Activated CD8-positive, alpha-beta T cell treated with anti-CD3 and anti-CD28 coated beads for 36 hours (primary cell): ENCODE data around the gene CGA. TPM values are rescaled to one million over a fixed set of nuclear protein-coding genes. Genes with fewer than 3 reads are reported as not detected.

Experiments
- ATAC-seq: fragments of 200-7000 bp; cut with Tn5 transposase; one replicate; pipeline ENCODE4 v1.10.0; 2021; ENCODE audit warnings: mild to moderate bottlenecking, moderate library complexity
- CTCF ChIA-PET: fragments of 350-600 bp; sonication (Branson Sonifier 250); formaldehyde crosslinking; loops from one replicate; lab custom pipeline; 2021; ENCODE audit warnings: antibody characterized with exemption; lab: Charles Lee
- POLR2A ChIA-PET: fragments of 350-600 bp; sonication (Branson Sonifier 250); formaldehyde crosslinking; loops from one replicate; lab custom pipeline; 2021; ENCODE audit warnings: antibody characterized with exemption; lab: Charles Lee
- DNase-seq: peaks from one replicate; pipeline ENCODE4 v3.0.0-alpha.2; 2020
- H3K27ac Mint-ChIP-seq: one replicate; pipeline ENCODE4 v1.8.0; 2021; ENCODE audit warnings: mild to moderate bottlenecking, mixed read lengths
- H3K27me3 Mint-ChIP-seq: one replicate; pipeline ENCODE4 v1.8.0; 2021; ENCODE audit warnings: mixed read lengths
- H3K36me3 Mint-ChIP-seq: one replicate; pipeline ENCODE4 v1.8.0; 2021; ENCODE audit warnings: low read depth, mixed read lengths
- H3K4me1 Mint-ChIP-seq: one replicate; pipeline ENCODE4 v1.8.0; 2021; ENCODE audit warnings: low read depth, mixed read lengths
- H3K4me3 Mint-ChIP-seq: one replicate; pipeline ENCODE4 v1.8.0; 2021; ENCODE audit warnings: mild to moderate bottlenecking, moderate library complexity, mixed read lengths
- H3K9me3 Mint-ChIP-seq: one replicate; pipeline ENCODE4 v1.8.0; 2021; ENCODE audit warnings: mixed read lengths
- intact Hi-C: fragments of 100-400 bp; cut with micrococcal nuclease; formaldehyde crosslinking; loops from one replicate; pipeline ENCODE4 v1.10.0; 2022
- total RNA-seq, 2 experiments: library from RNA; stranded (reverse); gene quantifications; one replicate each; pipeline ENCODE4 v1.2.3, GENCODE V29; 2021
- TF ChIP-seq, protein P1 (sequence below): fragments of 200-600 bp; IDR thresholded peaks from one replicate; pipeline ENCODE4 v1.8.0; 2022; ENCODE audit warnings: antibody characterized with exemption, mild to moderate bottlenecking

The CGA gene
- total RNA-seq, 2 experiments from 2014 or later, result not detected

DNA sequence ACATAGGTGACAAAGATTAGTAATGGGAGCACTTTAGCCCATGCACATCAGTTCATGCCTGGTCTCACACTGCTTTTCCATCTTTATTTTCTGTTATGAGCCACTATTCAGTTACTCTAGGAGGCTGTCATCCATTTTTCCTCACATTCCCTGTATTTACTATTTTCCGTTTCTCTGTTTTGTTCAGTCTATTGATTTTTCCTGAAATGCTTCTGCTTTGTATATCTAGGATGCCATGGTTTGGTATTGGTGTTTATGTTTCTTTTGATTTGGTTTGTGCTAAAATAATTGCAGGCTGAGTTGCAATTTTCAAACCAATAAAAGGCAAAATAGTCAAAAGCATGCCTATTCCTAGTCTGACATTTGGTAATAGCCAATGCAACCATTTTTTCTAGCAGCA, 31.6 kb upstream of the CGA start:
- ChIA-PET POLR2A (no interaction called here), CTCF (interaction anchor here (3.2 kb wide), 1 partner anchor 48 kb away, joined by 9 read pairs; no protein-coding TSS in a partner anchor)
- Mint-ChIP-seq H3K36me3 (no peaks in the 10 kb centered on the region), H3K4me1 (no peaks in the 10 kb centered on the region), H3K4me3 (no peak overlapping the region), H3K9me3 (no peaks in the 10 kb centered on the region), H3K27ac (no peak overlapping the region), H3K27me3 (peaks cover 15% of the 10 kb centered on the region)
- intact Hi-C loops, result no loop called here
- TF ChIP-seq, protein P1, sequence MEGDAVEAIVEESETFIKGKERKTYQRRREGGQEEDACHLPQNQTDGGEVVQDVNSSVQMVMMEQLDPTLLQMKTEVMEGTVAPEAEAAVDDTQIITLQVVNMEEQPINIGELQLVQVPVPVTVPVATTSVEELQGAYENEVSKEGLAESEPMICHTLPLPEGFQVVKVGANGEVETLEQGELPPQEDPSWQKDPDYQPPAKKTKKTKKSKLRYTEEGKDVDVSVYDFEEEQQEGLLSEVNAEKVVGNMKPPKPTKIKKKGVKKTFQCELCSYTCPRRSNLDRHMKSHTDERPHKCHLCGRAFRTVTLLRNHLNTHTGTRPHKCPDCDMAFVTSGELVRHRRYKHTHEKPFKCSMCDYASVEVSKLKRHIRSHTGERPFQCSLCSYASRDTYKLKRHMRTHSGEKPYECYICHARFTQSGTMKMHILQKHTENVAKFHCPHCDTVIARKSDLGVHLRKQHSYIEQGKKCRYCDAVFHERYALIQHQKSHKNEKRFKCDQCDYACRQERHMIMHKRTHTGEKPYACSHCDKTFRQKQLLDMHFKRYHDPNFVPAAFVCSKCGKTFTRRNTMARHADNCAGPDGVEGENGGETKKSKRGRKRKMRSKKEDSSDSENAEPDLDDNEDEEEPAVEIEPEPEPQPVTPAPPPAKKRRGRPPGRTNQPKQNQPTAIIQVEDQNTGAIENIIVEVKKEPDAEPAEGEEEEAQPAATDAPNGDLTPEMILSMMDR, result no peak
- DNase-seq (no peak), ATAC-seq (no peak)

- no peak for ATAC-seq
- DNase-seq, result no peak
- peaks cover 20% of the 10 kb centered on the region for H3K27me3 Mint-ChIP-seq
- no peak overlapping the region for H3K27ac Mint-ChIP-seq
- no peaks in the 10 kb centered on the region for H3K9me3 Mint-ChIP-seq
- H3K4me3 Mint-ChIP-seq, result no peak overlapping the region
- intact Hi-C loops, result no loop called here
- TF ChIP-seq, protein P1, result no peak
- H3K36me3 Mint-ChIP-seq, result no peaks in the 10 kb centered on the region
- ChIA-PET CTCF (interaction anchor here (1.8 kb wide), 1 partner anchor 15 kb away, joined by 4 read pairs; no protein-coding TSS in a partner anchor), POLR2A (interaction anchor here (0.7 kb wide), 1 partner anchor 897 kb away, joined by 3 read pairs; no protein-coding TSS in a partner anchor)
- no peaks in the 10 kb centered on the region for H3K4me1 Mint-ChIP-seq
Observed at GRCh38 chr6:87124074-87124473, 29.2 kb upstream of the CGA start.

DNA sequence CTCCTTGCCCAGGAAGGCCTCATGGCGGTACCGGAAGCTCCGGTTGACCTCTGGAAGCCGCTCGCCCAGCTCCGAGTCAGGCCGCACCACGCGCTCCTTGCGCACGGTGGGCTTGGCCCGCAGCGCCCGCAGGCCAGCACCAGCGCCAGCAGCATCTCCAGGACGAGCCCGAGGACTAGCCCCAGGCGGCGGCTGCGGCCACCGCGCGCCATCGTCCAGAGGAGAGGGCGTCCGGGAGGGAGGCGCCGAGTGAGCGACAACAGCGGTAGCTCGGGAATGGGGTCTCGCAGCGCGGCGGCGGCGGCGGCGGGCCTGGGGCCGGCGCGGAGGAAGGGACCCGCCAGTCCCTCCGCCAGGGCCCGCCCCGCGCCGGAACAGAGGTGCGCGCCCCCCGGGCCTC, 27.6 kb upstream of the CGA start:
- intact Hi-C loops, result no loop called here
- no peak for ATAC-seq
- no peaks in the 10 kb centered on the region for H3K9me3 Mint-ChIP-seq
- TF ChIP-seq, protein P1, result no peak
- no peak overlapping the region for H3K4me3 Mint-ChIP-seq
- no peak for DNase-seq
- H3K27ac Mint-ChIP-seq, result no peak overlapping the region
- H3K4me1 Mint-ChIP-seq, result no peaks in the 10 kb centered on the region
- CTCF ChIA-PET, result interaction anchor here (1.3 to 1.8 kb wide), 2 partner anchors 9 to 16 kb away, joined by 3 to 4 read pairs; no protein-coding TSS in a partner anchor
- peaks cover 24% of the 10 kb centered on the region for H3K27me3 Mint-ChIP-seq
- POLR2A ChIA-PET, result no interaction called here
- no peaks in the 10 kb centered on the region for H3K36me3 Mint-ChIP-seq

- H3K27ac Mint-ChIP-seq, result no peak overlapping the region
- no peak overlapping the region for H3K4me3 Mint-ChIP-seq
- TF ChIP-seq, protein P1, result no peak
- DNase-seq (no peak), ATAC-seq (no peak)
- no peaks in the 10 kb centered on the region for H3K36me3 Mint-ChIP-seq
- ChIA-PET CTCF (interaction anchor here (0.6 to 3.1 kb wide), 2 partner anchors 24 to 39 kb away, joined by 5 to 14 read pairs; no protein-coding TSS in a partner anchor), POLR2A (no interaction called here)
- H3K9me3 Mint-ChIP-seq, result no peaks in the 10 kb centered on the region
- H3K27me3 Mint-ChIP-seq, result peaks cover 18% of the 10 kb centered on the region
- H3K4me1 Mint-ChIP-seq, result peaks cover 2% of the 10 kb centered on the region
- intact Hi-C loops, result no loop called here
Observed at GRCh38 chr6:87118054-87118453, 23.1 kb upstream of the CGA start.

DNA sequence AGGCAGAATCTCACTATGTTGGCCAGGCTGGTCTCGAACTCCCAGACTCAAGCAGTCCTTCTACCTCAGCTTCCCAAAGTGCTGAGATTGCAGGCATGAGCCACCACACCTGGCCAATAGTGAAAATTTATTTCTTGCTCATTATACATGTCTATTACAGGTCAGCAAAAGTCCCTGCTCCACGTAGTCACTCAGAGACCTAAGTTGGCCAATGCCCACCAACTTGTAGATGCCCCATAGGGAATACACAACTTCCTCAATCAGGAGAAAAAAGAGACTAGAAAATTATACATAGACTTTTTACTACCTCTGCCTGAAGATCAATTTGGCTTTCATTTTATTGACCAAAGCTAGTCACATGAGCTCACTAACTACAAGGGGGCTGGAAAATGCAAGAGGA, 22.0 kb upstream of the CGA start:
- Mint-ChIP-seq H3K4me1 (peaks cover 2% of the 10 kb centered on the region), H3K9me3 (no peaks in the 10 kb centered on the region), H3K4me3 (no peak overlapping the region), H3K36me3 (no peaks in the 10 kb centered on the region), H3K27me3 (peaks cover 12% of the 10 kb centered on the region), H3K27ac (no peak overlapping the region)
- intact Hi-C loops, result no loop called here
- CTCF ChIA-PET, result interaction anchor here (1.0 to 3.1 kb wide), 4 partner anchors 9 to 38 kb away, joined by 3 to 14 read pairs (median 6); no protein-coding TSS in a partner anchor
- DNase-seq (no peak), ATAC-seq (no peak)
- TF ChIP-seq, protein P1, result no peak
- POLR2A ChIA-PET, result no interaction called here
